Measurements from ENCODE around the gene TYROBP. TPM values are rescaled to one million over a fixed set of nuclear protein-coding genes. Genes with fewer than 3 reads are reported as not detected.
A peak's percentile ranks its signal among the peaks of the same experiment; 100 is the strongest.

TYROBP gene
- total and polyA plus RNA-seq, 2 of the 8 experiments (the other 6 are each of a cell fraction or from before 2014, with no cell fraction given): 0.18 TPM; not detected in 1

GRCh38 chr19:35911173-35911572 is 3.1 kb upstream of the TYROBP start:
- H3K79me1 ChIP-seq (ENCODE audit: low read depth, low read length): no peaks in the 10 kb centered on the region
- no peak overlapping the region for H4K8ac ChIP-seq (ENCODE audit: extremely low read depth, insufficient read depth, low read length)
- H3K14ac ChIP-seq (ENCODE audit: insufficient read length): no peak overlapping the region
- H2BK120ac ChIP-seq (replicated peaks; ENCODE audit: low read depth, low read length): no peak overlapping the region
- H3K27me3 ChIP-seq (replicated peaks in 1 of 4; ENCODE audit: control insufficient read depth in 3 of 4, extremely low read depth in 1 of 4, insufficient read depth in 3 of 4, low read length in 3 of 4): no peaks in the 10 kb centered on the region
- H3K23ac ChIP-seq (ENCODE audit: insufficient read length): no peak overlapping the region
- no peak overlapping the region for H3K56ac ChIP-seq (replicated peaks; ENCODE audit: insufficient read length, low read depth, low read length)
- H2BK20ac ChIP-seq (ENCODE audit: low read length): peak overlapping the region; percentile 32; the same call in 1 of the 2 replicates
- H3K9me3 ChIP-seq (ENCODE audit: insufficient read depth in 2 of 2, low read depth in 1 of 2, low read length in 1 of 2): no peaks in the 10 kb centered on the region
- no peak overlapping the region for H3K4me3 ChIP-seq (ENCODE audit: extremely low read depth in 1 of 4, insufficient read depth in 2 of 4, low read depth in 3 of 4, low read length in 4 of 4)
- no peak overlapping the region for H3K4ac ChIP-seq (replicated peaks; ENCODE audit: insufficient read length, low read depth, low read length)
- CTCF ChIA-PET (ENCODE audit: partially characterized antibody): interaction anchor here (0.8 to 2.0 kb wide), 10 partner anchors 10 to 127 kb away, joined by 3 to 11 read pairs (median 4); no protein-coding TSS in a partner anchor
- no peaks in the 10 kb centered on the region for H3K79me2 ChIP-seq (ENCODE audit: control insufficient read depth in 1 of 2, insufficient read depth in 2 of 2, low read length in 2 of 2)
- H2BK5ac ChIP-seq (ENCODE audit: low read depth, low read length): no peak overlapping the region
- H2BK12ac ChIP-seq (ENCODE audit: low read depth, low read length): no peak overlapping the region
- H2BK15ac ChIP-seq (ENCODE audit: low read length): no peak overlapping the region
- H3K23me2 ChIP-seq (ENCODE audit: low read depth, low read length): no peaks in the 10 kb centered on the region
- POLR2A ChIA-PET (ENCODE audit: partially characterized antibody): interaction anchor here (1.1 kb wide), 1 partner anchor 203 kb away, joined by 3 read pairs; no protein-coding TSS in a partner anchor
- no peak overlapping the region for H3K9ac ChIP-seq (replicated peaks in 1 of 4; ENCODE audit: extremely low read depth in 1 of 4, low read depth in 3 of 4, low read length in 3 of 4)
- TF ChIP-seq RAD21 (IDR thresholded peaks at IDR 0.05 in 1 of 2, conservative IDR thresholded peaks at IDR 0.05 in 1 of 2; ENCODE audit: low read depth in 2 of 2, low read length in 2 of 2) (peak; percentile 75 to 83), CTCF (IDR thresholded peaks at IDR 0.05; ENCODE audit: control extremely low read depth in 1 of 3, insufficient read depth in 1 of 3, low read depth in 1 of 3, low read length in 3 of 3) (peak; percentile 53 to 58 (median 54)), TEAD4 (IDR thresholded peaks at IDR 0.05; ENCODE audit: low read depth, low read length) (no peak)
- peaks cover 0 to 17% (median 7%) of the 10 kb centered on the region in 4 experiments; a peak in 4 of 7 replicates for H3K4me1 ChIP-seq (replicated peaks in 1 of 4; ENCODE audit: control insufficient read depth in 3 of 4, insufficient read depth in 4 of 4, low read length in 3 of 4)
- FAIRE-seq: no peak
- no peak overlapping the region for H4K91ac ChIP-seq (replicated peaks; ENCODE audit: insufficient read length, low read length)
- no peak overlapping the region for H2AK5ac ChIP-seq (ENCODE audit: low read depth, low read length)
- H4K5ac ChIP-seq (ENCODE audit: insufficient read length, low read depth, low read length): no peak overlapping the region
- 61% methylated on average over 3 of the region's 3 CpGs; no CpG with 5 or more reads in 1 of the 2 experiments for WGBS, 2 experiments (ENCODE audit: extremely low coverage in 1 of 2, insufficient coverage in 1 of 2, insufficient read length in 1 of 2, insufficient replicate concordance in 2 of 2, low coverage in 1 of 2, low lambda C conversion rate in 2 of 2, missing lambda C conversion rate in 1 of 2)
- no peaks in the 10 kb centered on the region for H3K36me3 ChIP-seq (ENCODE audit: control insufficient read depth in 2 of 4, insufficient read depth in 4 of 4, low read length in 3 of 4)
- H3K27ac ChIP-seq (ENCODE audit: low read depth, low read length): no peak overlapping the region
- H3K4me2 ChIP-seq (ENCODE audit: insufficient read depth in 1 of 2, low read depth in 2 of 2, low read length in 2 of 2): no peak overlapping the region
- no peaks in the 10 kb centered on the region for H4K20me1 ChIP-seq (replicated peaks in 1 of 2; ENCODE audit: control insufficient read depth in 1 of 2, insufficient read depth in 2 of 2, low read length in 2 of 2)
- no peak overlapping the region for H3K18ac ChIP-seq (ENCODE audit: extremely low read depth, low read length)
- no peak overlapping the region for H2AFZ ChIP-seq (ENCODE audit: low read length)
- no peak for DNase-seq (ENCODE audit: low read depth in 1 of 2, low spot score in 2 of 2)

Measured in H1 (cell line).